ENCODE measurements around the gene COL25A1.
"Not testable (repeated sequence)": the region's sequence is repeated elsewhere in the genome, so short reads cannot be mapped to it uniquely, and the experiment has no call there.

Gene COL25A1

GRCh38 chr4:109021630-109022029, 280.8 kb downstream of the COL25A1 start:
- H3K4me3 ChIP-seq (ENCODE audit: low read depth in 1 of 5, low read length in 5 of 5); H3K27me3 ChIP-seq (ENCODE audit: control insufficient read depth in 5 of 5, insufficient read depth in 4 of 5, low read length in 5 of 5); H3K9me3 ChIP-seq (ENCODE audit: control insufficient read depth in 5 of 5, low read length in 5 of 5); H3K4me1 ChIP-seq (ENCODE audit: control insufficient read depth in 5 of 5, insufficient read depth in 5 of 5, low read length in 5 of 5); H3K36me3 ChIP-seq (ENCODE audit: control insufficient read depth in 5 of 5, insufficient read depth in 5 of 5, low read length in 5 of 5); H3K9ac ChIP-seq (ENCODE audit: low read length in 5 of 5); H3K27ac ChIP-seq (ENCODE audit: low read depth, low read length): not testable (repeated sequence)

- Histone ChIP-seq H3K9me3 (ENCODE audit: control insufficient read depth in 5 of 5, low read length in 5 of 5) (peaks cover 0 to 7% (median 0%) of the 10 kb centered on the region in 5 donors), H3K4me1 (ENCODE audit: control insufficient read depth in 5 of 5, insufficient read depth in 5 of 5, low read length in 5 of 5) (no peaks in the 10 kb centered on the region), H3K36me3 (ENCODE audit: control insufficient read depth in 5 of 5, insufficient read depth in 5 of 5, low read length in 5 of 5) (no peaks in the 10 kb centered on the region), H3K9ac (ENCODE audit: low read length in 5 of 5) (no peak overlapping the region), H3K27me3 (ENCODE audit: control insufficient read depth in 5 of 5, insufficient read depth in 4 of 5, low read length in 5 of 5) (no peaks in the 10 kb centered on the region), H3K27ac (ENCODE audit: low read depth, low read length) (no peak overlapping the region), H3K4me3 (ENCODE audit: low read depth in 1 of 5, low read length in 5 of 5) (no peak overlapping the region)
Observed at GRCh38 chr4:109020861-109021260, 281.6 kb downstream of the COL25A1 start.

- Histone ChIP-seq H3K9ac (ENCODE audit: low read length in 5 of 5) (no peak overlapping the region), H3K27ac (ENCODE audit: low read depth, low read length) (no peak overlapping the region), H3K4me1 (ENCODE audit: control insufficient read depth in 5 of 5, insufficient read depth in 5 of 5, low read length in 5 of 5) (peaks cover 0 to 2% (median 0%) of the 10 kb centered on the region in 5 donors), H3K9me3 (ENCODE audit: control insufficient read depth in 5 of 5, low read length in 5 of 5) (no peaks in the 10 kb centered on the region), H3K27me3 (ENCODE audit: control insufficient read depth in 5 of 5, insufficient read depth in 4 of 5, low read length in 5 of 5) (no peaks in the 10 kb centered on the region), H3K4me3 (ENCODE audit: low read depth in 1 of 5, low read length in 5 of 5) (no peak overlapping the region), H3K36me3 (ENCODE audit: control insufficient read depth in 5 of 5, insufficient read depth in 5 of 5, low read length in 5 of 5) (no peaks in the 10 kb centered on the region)
Observed at GRCh38 chr4:109016200-109016599, 286.3 kb downstream of the COL25A1 start.

- Histone ChIP-seq H3K27ac (ENCODE audit: low read depth, low read length) (no peak overlapping the region), H3K4me1 (ENCODE audit: control insufficient read depth in 5 of 5, insufficient read depth in 5 of 5, low read length in 5 of 5) (peaks cover 0 to 10% (median 5%) of the 10 kb centered on the region in 5 donors), H3K27me3 (ENCODE audit: control insufficient read depth in 5 of 5, insufficient read depth in 4 of 5, low read length in 5 of 5) (no peaks in the 10 kb centered on the region), H3K9me3 (ENCODE audit: control insufficient read depth in 5 of 5, low read length in 5 of 5) (no peaks in the 10 kb centered on the region), H3K9ac (ENCODE audit: low read length in 5 of 5) (no peak overlapping the region), H3K4me3 (ENCODE audit: low read depth in 1 of 5, low read length in 5 of 5) (no peak overlapping the region), H3K36me3 (ENCODE audit: control insufficient read depth in 5 of 5, insufficient read depth in 5 of 5, low read length in 5 of 5) (no peaks in the 10 kb centered on the region)
Observed at GRCh38 chr4:109015413-109015810, 287.0 kb downstream of the COL25A1 start.

- H3K36me3 ChIP-seq (ENCODE audit: control insufficient read depth in 5 of 5, insufficient read depth in 5 of 5, low read length in 5 of 5) = no peaks in the 10 kb centered on the region
- no peak overlapping the region for H3K4me3 ChIP-seq (ENCODE audit: low read depth in 1 of 5, low read length in 5 of 5)
- H3K27ac ChIP-seq (ENCODE audit: low read depth, low read length) = no peak overlapping the region
- no peak overlapping the region for H3K9ac ChIP-seq (ENCODE audit: low read length in 5 of 5)
- H3K27me3 ChIP-seq (ENCODE audit: control insufficient read depth in 5 of 5, insufficient read depth in 4 of 5, low read length in 5 of 5) = no peaks in the 10 kb centered on the region
- peaks cover 0 to 16% (median 6%) of the 10 kb centered on the region in 5 donors for H3K4me1 ChIP-seq (ENCODE audit: control insufficient read depth in 5 of 5, insufficient read depth in 5 of 5, low read length in 5 of 5)
- H3K9me3 ChIP-seq (ENCODE audit: control insufficient read depth in 5 of 5, low read length in 5 of 5) = no peaks in the 10 kb centered on the region
Observed at GRCh38 chr4:109014593-109015412, 287.7 kb downstream of the COL25A1 start.

- Histone ChIP-seq H3K9ac (ENCODE audit: low read length in 5 of 5) (no peak overlapping the region), H3K27me3 (ENCODE audit: control insufficient read depth in 5 of 5, insufficient read depth in 4 of 5, low read length in 5 of 5) (no peaks in the 10 kb centered on the region), H3K4me1 (ENCODE audit: control insufficient read depth in 5 of 5, insufficient read depth in 5 of 5, low read length in 5 of 5) (peaks cover 0 to 17% (median 6%) of the 10 kb centered on the region in 5 donors), H3K36me3 (ENCODE audit: control insufficient read depth in 5 of 5, insufficient read depth in 5 of 5, low read length in 5 of 5) (no peaks in the 10 kb centered on the region), H3K9me3 (ENCODE audit: control insufficient read depth in 5 of 5, low read length in 5 of 5) (no peaks in the 10 kb centered on the region), H3K4me3 (ENCODE audit: low read depth in 1 of 5, low read length in 5 of 5) (no peak overlapping the region), H3K27ac (ENCODE audit: low read depth, low read length) (no peak overlapping the region)
Observed at GRCh38 chr4:109012286-109012880, 290.1 kb downstream of the COL25A1 start.

- Histone ChIP-seq H3K4me1 (ENCODE audit: control insufficient read depth in 5 of 5, insufficient read depth in 5 of 5, low read length in 5 of 5) (peaks cover 0 to 17% (median 6%) of the 10 kb centered on the region in 5 donors), H3K4me3 (ENCODE audit: low read depth in 1 of 5, low read length in 5 of 5) (no peak overlapping the region), H3K9ac (ENCODE audit: low read length in 5 of 5) (no peak overlapping the region), H3K27ac (ENCODE audit: low read depth, low read length) (no peak overlapping the region), H3K27me3 (ENCODE audit: control insufficient read depth in 5 of 5, insufficient read depth in 4 of 5, low read length in 5 of 5) (no peaks in the 10 kb centered on the region), H3K36me3 (ENCODE audit: control insufficient read depth in 5 of 5, insufficient read depth in 5 of 5, low read length in 5 of 5) (no peaks in the 10 kb centered on the region), H3K9me3 (ENCODE audit: control insufficient read depth in 5 of 5, low read length in 5 of 5) (no peaks in the 10 kb centered on the region)
Observed at GRCh38 chr4:109011241-109012026, 291.0 kb downstream of the COL25A1 start.

GRCh38 chr4:109010521-109010920, 291.9 kb downstream of the COL25A1 start:
- H3K4me3 ChIP-seq (ENCODE audit: low read depth in 1 of 5, low read length in 5 of 5) = no peak overlapping the region
- H3K36me3 ChIP-seq (ENCODE audit: control insufficient read depth in 5 of 5, insufficient read depth in 5 of 5, low read length in 5 of 5) = no peaks in the 10 kb centered on the region
- no peaks in the 10 kb centered on the region for H3K27me3 ChIP-seq (ENCODE audit: control insufficient read depth in 5 of 5, insufficient read depth in 4 of 5, low read length in 5 of 5)
- peaks cover 0 to 17% (median 6%) of the 10 kb centered on the region in 5 donors for H3K4me1 ChIP-seq (ENCODE audit: control insufficient read depth in 5 of 5, insufficient read depth in 5 of 5, low read length in 5 of 5)
- no peaks in the 10 kb centered on the region for H3K9me3 ChIP-seq (ENCODE audit: control insufficient read depth in 5 of 5, low read length in 5 of 5)
- H3K9ac ChIP-seq (ENCODE audit: low read length in 5 of 5) = peak overlapping the region in 1 of 5 donors; percentile 16
- no peak overlapping the region for H3K27ac ChIP-seq (ENCODE audit: low read depth, low read length)

- Histone ChIP-seq H3K27me3 (ENCODE audit: control insufficient read depth in 5 of 5, insufficient read depth in 4 of 5, low read length in 5 of 5) (no peaks in the 10 kb centered on the region), H3K9ac (ENCODE audit: low read length in 5 of 5) (peak overlapping the region in 1 of 5 donors; percentile 16), H3K4me1 (ENCODE audit: control insufficient read depth in 5 of 5, insufficient read depth in 5 of 5, low read length in 5 of 5) (peaks cover 0 to 17% (median 6%) of the 10 kb centered on the region in 5 donors), H3K9me3 (ENCODE audit: control insufficient read depth in 5 of 5, low read length in 5 of 5) (no peaks in the 10 kb centered on the region), H3K4me3 (ENCODE audit: low read depth in 1 of 5, low read length in 5 of 5) (no peak overlapping the region), H3K27ac (ENCODE audit: low read depth, low read length) (no peak overlapping the region), H3K36me3 (ENCODE audit: control insufficient read depth in 5 of 5, insufficient read depth in 5 of 5, low read length in 5 of 5) (no peaks in the 10 kb centered on the region)
Observed at GRCh38 chr4:109009909-109010308, 292.5 kb downstream of the COL25A1 start.

- peaks cover 0 to 17% (median 6%) of the 10 kb centered on the region in 5 donors for H3K4me1 ChIP-seq (ENCODE audit: control insufficient read depth in 5 of 5, insufficient read depth in 5 of 5, low read length in 5 of 5)
- no peak overlapping the region for H3K9ac ChIP-seq (ENCODE audit: low read length in 5 of 5)
Observed at GRCh38 chr4:109007976-109008375, 294.5 kb downstream of the COL25A1 start.

More at GRCh38 chr4:109007976-109008375, 294.5 kb downstream of the COL25A1 start:
- Histone ChIP-seq H3K36me3 (ENCODE audit: control insufficient read depth in 5 of 5, insufficient read depth in 5 of 5, low read length in 5 of 5) (no peaks in the 10 kb centered on the region), H3K27me3 (ENCODE audit: control insufficient read depth in 5 of 5, insufficient read depth in 4 of 5, low read length in 5 of 5) (no peaks in the 10 kb centered on the region), H3K9me3 (ENCODE audit: control insufficient read depth in 5 of 5, low read length in 5 of 5) (no peaks in the 10 kb centered on the region), H3K27ac (ENCODE audit: low read depth, low read length) (no peak overlapping the region), H3K4me3 (ENCODE audit: low read depth in 1 of 5, low read length in 5 of 5) (no peak overlapping the region)

Measured in subcutaneous abdominal adipose tissue (tissue), 5 donors.